Body of pancreas (tissue), 4 donors: ENCODE measurements around the gene CNOT10. TPM values are rescaled to one million over a fixed set of nuclear protein-coding genes. Genes with fewer than 3 reads are reported as not detected.

ENCODE experiments used
- ATAC-seq: fragments of 150-250 bp; one replicate; pipeline ENCODE4 v1.9.1; 2016
- DNase-seq, 4 donors: peaks; one replicate each; pipeline ENCODE4 v3.0.0-alpha.2; 2019
- H3K27ac ChIP-seq, 4 donors: fragments of 200-600 bp; sonication (generic); 1 replicate in 3 of 4; 2 replicates in 1 of 4; pipeline versions ENCODE4 v1.5.1 to v1.6.1; 2016 to 2019; ENCODE audit warnings: mild to moderate bottlenecking in 1 of 4, mixed read lengths in 1 of 4, moderate library complexity in 1 of 4
- H3K27me3 ChIP-seq, 2 donors: fragments of 200-600 bp; sonication (generic); one replicate each; pipeline ENCODE4 v1.6.0; 2016; ENCODE audit warnings: mild to moderate bottlenecking in 1 of 2
- H3K36me3 ChIP-seq, 2 donors: fragments of 200-600 bp; sonication (generic); replicated peaks in 1 of 2; 2 replicates each; pipeline ENCODE4 v1.5.1; 2016; ENCODE audit warnings: low read depth in 2 of 2; ENCODE audit not compliant: insufficient read depth in 1 of 2
- H3K4me1 ChIP-seq: fragments of 200-600 bp; sonication (generic); one replicate; pipeline ENCODE4 v1.6.0; 2016
- H3K4me3 ChIP-seq, 2 donors: fragments of 200-600 bp; sonication (generic); 1 replicate in 1 of 2; 2 replicates in 1 of 2; pipeline ENCODE4 v1.5.1; 2016 to 2019
- H3K9me3 ChIP-seq, 3 donors: fragments of 200-600 bp; sonication (generic); 1 replicate in 2 of 3; 2 replicates in 1 of 3; pipeline ENCODE4 v1.5.1; 2016
- POLR2A ChIP-seq, 3 donors: fragments of 450-650 bp; IDR thresholded peaks; one replicate each; pipeline ENCODE4 v1.6.1; 2016; ENCODE audit warnings: antibody characterized with exemption in 3 of 3, mild to moderate bottlenecking in 2 of 3
- WGBS, 2 donors: methylation state at CpG; one replicate each; pipeline ENCODE4 v1.1.5; 2017; 5-methylcytosine and 5-hydroxymethylcytosine counted together
- intact Hi-C: fragments of 100-400 bp; cut with DNase I; formaldehyde crosslinking; loops from one replicate; pipeline ENCODE4 v1.15.1; 2023
- total RNA-seq, 2 donors: library from RNA; depleted of rRNA; stranded (reverse); fragments of >200 nt; gene quantifications; one replicate each; pipeline ENCODE4 v1.1.0, GENCODE V29; 2016
- TF ChIP-seq, protein P1 (sequence below), 7 experiments: fragments of 450-650 bp in 4 of 7; fragments of 200-600 bp in 3 of 7; sonication (generic) in 3 of 7; IDR thresholded peaks; one replicate each; pipeline ENCODE4 v1.5.1; 2016 to 2019; ENCODE audit warnings: antibody characterized with exemption in 7 of 7

CNOT10 gene
- total RNA-seq, 2 donors from 2014 or later = 10.4 to 22.1 TPM

DNA sequence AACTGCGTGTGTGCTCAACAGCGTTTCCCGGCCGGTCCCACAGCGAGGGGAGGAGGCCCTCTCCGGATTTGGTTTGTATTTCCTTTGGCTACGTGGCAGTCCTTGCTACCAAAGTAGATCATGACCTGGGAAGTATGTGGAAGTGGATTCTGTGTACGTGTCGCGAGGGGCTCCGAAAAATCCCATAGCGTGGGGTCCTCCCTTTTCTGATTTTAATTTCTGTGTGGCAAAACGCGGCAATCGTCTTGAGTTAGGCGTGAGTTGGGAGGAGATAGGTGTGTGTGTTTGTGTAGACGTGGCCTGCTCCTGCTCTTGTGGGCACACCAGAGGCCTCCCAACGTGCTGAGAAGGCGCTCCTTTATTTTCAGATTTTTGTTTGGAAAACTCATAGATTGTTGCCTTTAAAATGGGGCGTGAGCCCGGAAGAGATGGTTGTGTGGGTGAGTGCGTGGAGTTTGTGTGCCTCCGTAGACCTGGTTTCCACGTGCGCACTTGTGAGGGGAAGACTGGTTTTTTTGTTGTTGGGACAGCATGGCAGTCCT, 134.1 kb downstream of the CNOT10 start:
- DNase-seq (no peak), ATAC-seq (no peak)

DNA sequence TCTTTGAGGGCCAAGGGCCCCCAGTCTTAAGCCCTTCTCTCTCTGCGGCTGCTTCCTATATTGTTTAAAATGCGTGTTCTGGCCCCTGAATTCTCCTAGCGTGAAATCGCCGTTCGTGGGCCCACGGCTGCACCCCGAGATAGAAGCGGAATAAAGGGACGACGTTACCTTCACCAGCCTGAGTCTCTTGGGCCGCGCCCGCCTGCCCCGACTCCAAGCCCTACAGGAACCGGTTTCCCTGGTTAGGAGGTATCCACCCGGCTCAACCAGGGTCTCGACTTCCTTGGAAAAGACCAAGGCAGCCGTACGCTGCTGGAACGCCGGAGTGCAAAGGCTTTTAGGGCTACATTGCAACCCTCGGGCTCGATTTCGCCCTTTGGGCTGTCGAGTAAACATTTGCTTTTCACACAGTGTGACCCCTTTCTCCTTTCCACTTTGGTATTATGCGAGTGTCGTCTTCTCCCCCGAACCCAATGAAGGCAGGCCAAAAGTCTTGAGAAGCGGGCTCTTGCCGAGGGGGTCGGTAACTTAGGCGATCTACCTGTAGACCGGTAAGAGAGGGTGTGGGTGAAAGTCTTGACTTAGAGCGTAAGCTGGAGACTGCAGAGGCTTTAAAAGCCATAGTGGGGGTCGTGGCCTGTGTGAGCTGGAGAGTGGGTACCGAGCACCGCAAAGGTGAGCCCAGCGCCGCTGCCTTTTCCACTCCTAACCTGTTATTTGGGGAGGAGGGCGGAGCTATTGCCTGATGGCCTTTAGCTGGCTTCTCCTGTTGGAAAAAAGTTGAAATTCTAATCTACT, 134.8 kb downstream of the CNOT10 start:
- intact Hi-C loops = no loop called here
- H3K4me3 ChIP-seq = no peak overlapping the region
- TF ChIP-seq, protein P1, sequence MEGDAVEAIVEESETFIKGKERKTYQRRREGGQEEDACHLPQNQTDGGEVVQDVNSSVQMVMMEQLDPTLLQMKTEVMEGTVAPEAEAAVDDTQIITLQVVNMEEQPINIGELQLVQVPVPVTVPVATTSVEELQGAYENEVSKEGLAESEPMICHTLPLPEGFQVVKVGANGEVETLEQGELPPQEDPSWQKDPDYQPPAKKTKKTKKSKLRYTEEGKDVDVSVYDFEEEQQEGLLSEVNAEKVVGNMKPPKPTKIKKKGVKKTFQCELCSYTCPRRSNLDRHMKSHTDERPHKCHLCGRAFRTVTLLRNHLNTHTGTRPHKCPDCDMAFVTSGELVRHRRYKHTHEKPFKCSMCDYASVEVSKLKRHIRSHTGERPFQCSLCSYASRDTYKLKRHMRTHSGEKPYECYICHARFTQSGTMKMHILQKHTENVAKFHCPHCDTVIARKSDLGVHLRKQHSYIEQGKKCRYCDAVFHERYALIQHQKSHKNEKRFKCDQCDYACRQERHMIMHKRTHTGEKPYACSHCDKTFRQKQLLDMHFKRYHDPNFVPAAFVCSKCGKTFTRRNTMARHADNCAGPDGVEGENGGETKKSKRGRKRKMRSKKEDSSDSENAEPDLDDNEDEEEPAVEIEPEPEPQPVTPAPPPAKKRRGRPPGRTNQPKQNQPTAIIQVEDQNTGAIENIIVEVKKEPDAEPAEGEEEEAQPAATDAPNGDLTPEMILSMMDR (IDR thresholded peaks at IDR 0.05) = no peak
- no peak for TF ChIP-seq POLR2A (IDR thresholded peaks at IDR 0.05)
- no peak for ATAC-seq
- 51 to 52% methylated on average over 40 to 41 of the region's 41 CpGs for WGBS, 2 donors
- peaks cover 0 to 15% (median 0%) of the 10 kb centered on the region in 3 donors for H3K9me3 ChIP-seq
- no peaks in the 10 kb centered on the region for H3K36me3 ChIP-seq
- no peak overlapping the region for H3K27ac ChIP-seq
- peaks cover 21% of the 10 kb centered on the region for H3K4me1 ChIP-seq
- peaks cover 0 to 41% of the 10 kb centered on the region in 2 donors for H3K27me3 ChIP-seq
- DNase-seq = no peak

More for the DNA sequence above, 134.1 kb downstream of the CNOT10 start:
- Histone ChIP-seq H3K27ac (no peak overlapping the region), H3K4me3 (no peak overlapping the region), H3K9me3 (peaks cover 0 to 15% (median 0%) of the 10 kb centered on the region in 3 donors), H3K36me3 (no peaks in the 10 kb centered on the region), H3K27me3 (peaks cover 0 to 41% of the 10 kb centered on the region in 2 donors), H3K4me1 (peaks cover 21% of the 10 kb centered on the region)
- intact Hi-C loops = no loop called here
- 37 to 39% methylated on average over 24 to 25 of the region's 25 CpGs for WGBS, 2 donors
- no peak for TF ChIP-seq POLR2A (IDR thresholded peaks at IDR 0.05)
- TF ChIP-seq, protein P1 (IDR thresholded peaks at IDR 0.05) = no peak

DNA sequence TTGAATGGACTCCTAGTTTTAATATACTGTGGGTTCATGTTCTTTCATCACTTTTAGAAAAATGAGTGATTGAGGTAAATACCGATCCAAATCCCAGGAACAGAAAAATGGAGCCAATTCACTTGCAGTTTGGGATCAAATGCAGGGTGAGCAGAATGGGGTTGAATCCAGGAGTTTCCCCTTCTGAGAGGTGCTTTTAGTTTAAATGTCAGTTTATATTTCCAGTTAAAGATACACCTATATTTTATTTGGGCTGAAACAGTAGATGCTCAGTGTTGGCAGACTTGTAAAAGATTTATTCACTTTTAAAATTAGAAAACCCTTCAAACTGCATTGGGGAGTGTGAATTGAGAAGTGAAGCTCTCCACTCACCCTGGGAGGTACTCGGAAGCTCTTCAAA, 135.4 kb downstream of the CNOT10 start:
- no peak for ATAC-seq
- TF ChIP-seq, protein P1 (IDR thresholded peaks at IDR 0.05) = no peak
- TF ChIP-seq POLR2A (IDR thresholded peaks at IDR 0.05) = no peak
- Histone ChIP-seq H3K9me3 (peaks cover 0 to 15% (median 0%) of the 10 kb centered on the region in 3 donors), H3K27ac (no peak overlapping the region), H3K36me3 (no peaks in the 10 kb centered on the region), H3K27me3 (peaks cover 0 to 41% of the 10 kb centered on the region in 2 donors), H3K4me3 (no peak overlapping the region), H3K4me1 (peaks cover 21% of the 10 kb centered on the region)
- intact Hi-C loops = no loop called here
- no peak for DNase-seq
- WGBS, 2 donors = 69 to 85% methylated on average over 2 of the region's 2 CpGs

DNA sequence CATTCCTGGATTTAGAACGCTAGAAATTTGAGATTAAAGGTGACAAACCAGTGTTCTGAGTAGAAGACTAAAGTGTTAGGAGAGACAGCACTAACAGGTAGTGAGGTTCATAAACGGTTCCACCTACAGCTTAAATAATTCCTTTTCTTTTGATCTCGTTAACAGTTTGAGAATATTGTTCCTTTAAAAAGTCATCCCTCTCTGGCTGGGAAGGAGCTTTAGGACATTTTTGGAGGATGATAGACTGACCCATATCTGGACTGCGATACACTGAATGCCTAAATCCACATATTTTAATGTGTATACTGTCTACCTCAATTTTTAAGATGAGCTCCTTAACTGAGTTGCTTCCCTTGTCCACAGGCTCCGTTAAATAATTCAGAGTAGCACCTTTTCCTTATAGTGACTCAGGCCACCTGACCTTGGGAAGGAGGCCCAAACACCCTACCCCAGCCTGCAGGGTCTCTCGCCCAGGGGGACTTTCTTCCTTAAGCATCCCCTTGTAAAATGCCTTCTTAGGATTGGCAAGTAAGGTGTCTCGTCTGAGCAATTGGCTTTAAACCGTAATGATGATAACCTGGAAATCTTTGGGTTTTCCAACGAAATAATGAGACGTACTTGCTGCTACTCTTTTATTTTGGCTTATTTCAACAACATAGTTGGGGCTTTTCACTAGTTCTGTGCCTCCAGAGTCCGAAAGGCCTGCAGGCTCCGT, 136.1 kb downstream of the CNOT10 start:
- peaks cover 0 to 15% (median 0%) of the 10 kb centered on the region in 3 donors for H3K9me3 ChIP-seq
- H3K27ac ChIP-seq = no peak overlapping the region
- 52 to 61% methylated on average over 11 to 12 of the region's 12 CpGs for WGBS, 2 donors
- ATAC-seq = no peak
- TF ChIP-seq POLR2A (IDR thresholded peaks at IDR 0.05) = no peak
- TF ChIP-seq, protein P1 (IDR thresholded peaks at IDR 0.05) = no peak
- H3K36me3 ChIP-seq = no peaks in the 10 kb centered on the region
- H3K27me3 ChIP-seq = peaks cover 0 to 41% of the 10 kb centered on the region in 2 donors
- DNase-seq = no peak
- no peak overlapping the region for H3K4me3 ChIP-seq
- intact Hi-C loops = no loop called here
- H3K4me1 ChIP-seq = peaks cover 21% of the 10 kb centered on the region
